Left ventricle myocardium superior (tissue), 1 donor: ENCODE measurements around the gene KRTAP6-2. TPM values are rescaled to one million over a fixed set of nuclear protein-coding genes. Genes with fewer than 3 reads are reported as not detected.

Experiments
- ATAC-seq: fragments of 200-7000 bp; cut with Tn5 transposase; one replicate; pipeline ENCODE4 v1.9.1; 2020; ENCODE audit warnings: mild to moderate bottlenecking, moderate library complexity
- DNase-seq: peaks from one replicate; pipeline ENCODE4 v3.0.0-alpha.2; 2020
- intact Hi-C: fragments of 100-400 bp; cut with micrococcal nuclease; formaldehyde crosslinking; loops from one replicate; pipeline ENCODE4 v1.11.0; 2022
- total RNA-seq: library from RNA; stranded (reverse); fragmentation: NEBNext Ultra II Directional; extraction: Animal tissue kit (Norgen Biotek cat#: 25700); gene quantifications from one replicate; pipeline ENCODE4 v1.2.1, GENCODE V29; 2021
- donor health status: DM: no; HTN: yes; CAD: no; lungs with severe emphysema.

KRTAP6-2 gene
- total RNA-seq, 1 donor from 2014 or later = not detected

DNA sequence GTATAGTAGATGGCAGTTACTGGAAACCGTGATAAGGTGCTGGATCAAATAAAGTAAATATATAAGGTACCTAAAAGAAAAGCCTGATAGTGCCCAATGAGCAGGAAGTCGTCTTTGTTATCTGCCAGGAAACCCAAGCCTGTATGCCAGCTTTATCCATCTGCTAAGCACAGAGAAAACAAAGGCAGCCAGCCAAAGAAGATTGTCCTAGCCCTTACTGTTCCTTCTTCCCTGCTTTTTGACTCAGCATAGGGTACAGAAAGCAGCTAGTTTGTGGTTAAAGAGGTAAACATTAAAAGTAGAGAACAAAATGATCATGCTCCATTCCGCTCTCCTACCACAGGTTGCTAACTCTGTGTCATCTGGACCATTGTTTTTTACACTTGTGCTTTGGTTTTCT, 18.6 kb downstream of the KRTAP6-2 start:
- no peak for ATAC-seq
- DNase-seq = no peak
- intact Hi-C loops = no loop called here

DNA sequence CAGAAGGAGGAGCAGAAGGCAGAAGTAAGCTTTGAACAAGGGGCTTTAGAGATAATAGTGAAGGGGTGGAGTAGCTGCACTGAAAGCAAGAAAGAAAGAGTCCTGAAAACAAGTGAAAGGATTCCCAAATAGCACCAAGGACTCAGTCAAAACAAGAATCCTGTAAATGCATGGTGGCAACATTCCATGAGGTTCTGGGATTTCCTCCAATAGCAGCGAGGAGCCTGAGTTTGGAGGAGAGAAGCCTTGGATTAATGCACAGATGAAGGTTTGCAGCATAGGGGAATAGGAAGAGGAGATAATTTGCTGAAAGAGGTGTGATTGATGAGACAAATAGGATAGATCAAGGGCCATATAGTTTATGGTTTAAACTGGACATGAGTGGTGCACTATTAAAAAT, 19.4 kb downstream of the KRTAP6-2 start:
- no peak for DNase-seq
- no peak for ATAC-seq
- intact Hi-C loops = no loop called here

DNA sequence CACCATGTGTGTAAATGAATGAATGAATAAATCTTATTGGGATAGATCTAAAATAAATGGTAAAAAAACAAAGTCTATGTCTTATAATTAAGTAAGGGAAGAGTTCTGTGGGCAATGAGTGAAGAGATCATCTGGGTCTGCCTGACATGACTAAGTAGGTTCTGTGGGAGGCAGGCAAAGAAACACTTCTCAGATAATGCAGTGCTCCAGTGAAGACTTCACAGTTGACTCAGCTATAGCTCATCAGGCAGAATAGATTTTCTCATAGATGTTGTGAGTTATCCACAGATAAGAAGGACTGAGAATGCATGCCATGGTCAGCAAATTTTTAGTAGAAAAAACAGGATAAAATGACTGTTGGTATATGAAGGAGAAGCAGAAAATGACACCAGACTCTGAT, 20.9 kb downstream of the KRTAP6-2 start:
- ATAC-seq (no peak), DNase-seq (no peak)
- intact Hi-C loops = no loop called here

DNA sequence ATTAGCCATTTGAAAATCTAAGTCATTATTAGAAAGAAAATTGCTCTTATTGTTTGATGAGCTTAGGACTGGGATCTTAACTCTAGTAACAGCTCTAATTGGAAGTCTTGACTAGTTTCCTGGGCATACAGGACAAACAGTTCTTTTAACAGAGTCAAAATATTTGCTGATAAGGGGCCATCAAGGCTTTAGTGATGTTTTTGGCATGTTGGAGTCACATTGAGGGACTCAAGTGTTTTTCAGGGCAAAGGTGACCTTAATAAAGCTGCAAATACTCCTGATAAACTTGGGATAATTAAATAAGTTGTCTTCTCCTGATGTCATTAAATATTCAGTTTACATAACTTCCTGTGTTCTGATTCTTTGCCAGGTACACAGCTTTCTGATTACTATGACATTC, 31.1 kb downstream of the KRTAP6-2 start:
- DNase-seq (no peak), ATAC-seq (peak; percentile 83)
- intact Hi-C loops = no loop called here

- intact Hi-C loops = no loop called here
- ATAC-seq (no peak), DNase-seq (no peak)
These were observed 35.1 kb downstream of the KRTAP6-2 start for GRCh38 chr21:30563630-30564029.

DNA sequence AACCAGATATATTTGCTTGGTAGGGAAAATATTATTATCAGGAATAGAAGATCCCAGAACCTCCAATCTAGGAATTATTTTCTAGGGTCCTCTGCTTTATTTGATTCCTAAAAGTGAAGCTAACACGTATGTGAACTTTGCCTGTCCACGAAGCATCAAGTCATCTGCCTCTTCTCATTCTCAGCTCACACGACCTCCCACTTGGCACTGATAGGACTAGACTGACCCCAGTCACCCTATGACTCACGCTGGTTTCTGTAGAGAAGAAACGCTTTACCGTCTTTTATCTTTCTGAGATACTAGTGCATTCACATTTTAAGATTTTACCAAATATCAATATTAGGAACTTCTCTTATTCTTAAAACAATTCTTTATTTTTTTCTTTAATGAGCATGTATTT, 35.6 kb downstream of the KRTAP6-2 start:
- intact Hi-C loops = no loop called here
- ATAC-seq (no peak), DNase-seq (no peak)

DNA sequence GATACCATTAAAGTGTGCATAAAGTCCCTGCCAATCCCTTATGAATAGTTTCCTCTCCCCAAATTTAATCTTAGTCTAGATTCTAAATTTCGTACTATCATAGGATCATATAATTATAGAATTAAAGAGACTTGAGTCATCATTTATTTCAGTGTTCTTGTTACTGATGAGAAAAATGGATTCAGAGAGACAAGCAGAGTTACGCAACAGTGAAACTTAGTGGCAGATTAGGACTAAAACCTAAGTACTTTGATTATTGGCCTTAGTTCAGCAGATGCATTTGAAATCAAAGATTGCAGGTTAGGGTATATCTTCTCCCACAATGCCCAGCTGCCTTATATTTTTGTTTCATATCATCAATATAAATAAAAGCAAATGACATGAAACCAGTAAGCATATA, 36.7 kb downstream of the KRTAP6-2 start:
- intact Hi-C loops = no loop called here
- no peak for ATAC-seq
- no peak for DNase-seq

DNA sequence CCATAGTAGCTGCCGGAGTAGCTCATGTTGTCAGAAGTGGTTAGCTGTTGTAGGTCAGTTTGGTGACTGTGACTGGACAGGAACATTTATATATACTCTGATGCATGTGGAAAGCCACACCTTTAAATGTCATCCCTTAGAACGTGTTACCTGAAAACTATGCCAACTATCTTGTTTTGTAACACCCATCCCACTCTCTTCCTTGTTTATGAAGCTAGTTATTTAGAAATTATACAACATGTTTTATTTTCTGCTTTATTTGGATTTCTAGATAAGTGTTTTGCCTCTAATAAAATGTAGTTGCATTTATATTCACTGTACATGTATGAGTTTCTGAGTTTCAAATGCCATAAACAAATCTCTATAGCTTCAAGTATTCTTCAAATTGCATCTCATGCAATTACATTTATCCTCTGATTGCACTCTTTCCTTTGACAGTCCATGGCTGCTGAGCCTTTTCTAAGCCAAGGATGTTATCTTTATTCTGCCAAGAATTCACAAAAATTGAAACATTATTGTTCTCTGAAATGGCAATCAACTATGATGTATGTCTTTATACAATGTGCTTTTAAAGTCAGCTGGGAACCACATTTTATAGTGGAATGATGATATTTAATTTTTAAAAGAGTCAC, 37.3 kb downstream of the KRTAP6-2 start, which contains the start of gene KRTAP19-7:
Gene KRTAP19-7 (minus strand): TSS at position 51 of the 632 bp plus-strand sequence. CDS start 25 bp downstream, at position 26.
- intact Hi-C loops = no loop called here
- DNase-seq (no peak), ATAC-seq (no peak)

GRCh38 chr21:30555095-30555494, 43.6 kb downstream of the KRTAP6-2 start:
- DNase-seq = no peak
- ATAC-seq = no peak
- intact Hi-C loops = no loop called here

DNA sequence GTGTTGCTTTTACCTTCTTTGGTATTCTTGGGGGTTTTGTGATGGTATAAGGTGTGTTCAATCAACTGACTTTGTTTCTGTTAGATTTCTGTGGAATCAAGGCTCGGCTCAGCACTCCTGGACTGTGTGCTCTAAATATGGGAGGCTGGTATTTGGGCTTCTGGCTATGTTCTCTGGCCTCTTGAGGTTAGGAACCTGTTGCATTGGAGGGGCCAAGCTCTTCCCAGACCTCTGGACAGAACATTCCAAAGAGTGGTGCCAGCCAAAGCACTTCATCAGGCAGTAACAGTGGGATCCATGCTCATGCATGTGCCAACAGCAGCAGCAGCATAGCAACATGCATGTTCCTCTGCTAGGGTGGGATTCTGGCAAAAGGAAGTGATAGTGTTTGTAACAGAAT, 45.9 kb downstream of the KRTAP6-2 start:
- ATAC-seq = peak; percentile 63
- intact Hi-C loops = no loop called here
- peak; percentile 25 for DNase-seq

Other genes with a start within 250 kb of the KRTAP6-2 start
- not detected for gene KRTAP13-2, start 226.6 kb downstream of the KRTAP6-2 start, total RNA-seq
- gene KRTAP13-1, start 202.9 kb downstream of the KRTAP6-2 start, total RNA-seq = not detected
- not detected for gene KRTAP13-3, start 173.0 kb downstream of the KRTAP6-2 start, total RNA-seq
- gene KRTAP13-4, start 168.7 kb downstream of the KRTAP6-2 start, total RNA-seq = not detected
- not detected for gene KRTAP15-1, start 158.6 kb downstream of the KRTAP6-2 start, total RNA-seq
- gene KRTAP19-1, start 118.5 kb downstream of the KRTAP6-2 start, total RNA-seq = not detected
- not detected for gene KRTAP19-2, start 111.5 kb downstream of the KRTAP6-2 start, total RNA-seq
- gene KRTAP19-3, start 106.9 kb downstream of the KRTAP6-2 start, total RNA-seq = not detected
- not detected for gene KRTAP19-4, start 101.7 kb downstream of the KRTAP6-2 start, total RNA-seq
- not detected for gene KRTAP19-5, start 96.8 kb downstream of the KRTAP6-2 start, total RNA-seq
- not detected for gene KRTAP19-6, start 57.0 kb downstream of the KRTAP6-2 start, total RNA-seq
- not detected for gene KRTAP19-7, start 37.6 kb downstream of the KRTAP6-2 start, total RNA-seq
- not detected for gene KRTAP22-2, start 8.5 kb downstream of the KRTAP6-2 start, total RNA-seq
- gene KRTAP6-3, start 6.5 kb downstream of the KRTAP6-2 start, total RNA-seq = not detected
- gene KRTAP22-1, start 2.2 kb upstream of the KRTAP6-2 start, total RNA-seq = not detected
- not detected for gene KRTAP6-1, start 15.0 kb upstream of the KRTAP6-2 start, total RNA-seq
- not detected for gene KRTAP20-1, start 17.5 kb upstream of the KRTAP6-2 start, total RNA-seq
- gene KRTAP20-4, start 21.7 kb upstream of the KRTAP6-2 start, total RNA-seq = not detected
- not detected for gene KRTAP20-2, start 36.3 kb upstream of the KRTAP6-2 start, total RNA-seq
- gene KRTAP20-3, start 44.0 kb upstream of the KRTAP6-2 start, total RNA-seq = not detected
- not detected for gene KRTAP21-3, start 119.9 kb upstream of the KRTAP6-2 start, total RNA-seq
- not detected for gene KRTAP21-2, start 148.4 kb upstream of the KRTAP6-2 start, total RNA-seq
- gene KRTAP21-1, start 156.5 kb upstream of the KRTAP6-2 start, total RNA-seq = not detected
- not detected for gene KRTAP8-1, start 214.4 kb upstream of the KRTAP6-2 start, total RNA-seq
- gene KRTAP7-1, start 230.9 kb upstream of the KRTAP6-2 start, total RNA-seq = not detected